GM19025 (cell line): ENCODE measurements around the gene FAM177B.

Source experiments
- ATAC-seq: cut with Tn5 transposase; IDR thresholded peaks from one replicate; pipeline ENCODE4 v1.9.1; 2021; ENCODE audit warnings: mild to moderate bottlenecking, low read depth, moderate library complexity; ENCODE audit not compliant: unreplicated experiment

Gene FAM177B

DNA sequence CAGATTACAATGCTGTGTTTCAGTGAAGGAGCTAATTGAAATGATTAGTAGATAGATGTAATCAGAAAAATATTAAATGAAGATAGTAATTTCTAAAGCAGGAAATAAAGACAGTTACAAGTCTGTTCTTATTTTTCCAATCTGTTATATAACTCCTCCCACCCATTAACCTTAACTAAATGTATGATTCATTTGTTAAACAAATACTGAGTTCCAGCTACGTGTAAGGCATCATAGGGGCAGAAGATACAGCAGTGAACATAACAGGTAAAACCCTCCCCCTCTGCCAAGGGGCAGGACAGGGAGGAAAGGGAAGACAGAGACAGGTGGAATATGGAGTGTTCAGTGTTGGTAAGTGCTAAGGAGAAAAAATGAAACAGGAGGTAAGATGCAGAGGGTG, at the start of gene FAM177B:
Gene FAM177B (plus strand): TSS at position 231 of the 400 bp plus-strand sequence. CDS start 9,344 bp downstream, outside the sequence.
- ATAC-seq, result no peak

- ATAC-seq, result no peak
Measured at GRCh38 chr1:222691016-222691415, 46.0 kb upstream of the FAM177B start.

DNA sequence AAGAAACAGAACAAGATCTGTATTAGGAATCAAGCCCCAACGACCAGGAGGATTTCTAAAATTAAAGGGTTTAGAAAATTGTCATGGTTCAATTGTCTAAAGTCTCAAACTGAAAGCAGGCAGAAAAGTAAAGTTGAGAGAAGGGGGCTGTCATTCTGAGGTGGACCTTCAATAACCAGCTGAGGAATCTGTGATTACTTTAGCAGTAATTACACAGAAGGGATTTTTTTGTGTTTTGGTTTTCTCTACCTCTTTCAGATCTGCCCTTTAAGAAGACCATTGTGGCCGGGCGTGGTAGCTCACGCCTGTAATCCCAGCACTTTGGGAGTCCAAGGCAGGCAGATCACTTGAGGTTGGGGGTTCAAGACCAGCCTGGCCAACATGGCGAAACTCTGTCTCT, 42.1 kb upstream of the FAM177B start:
- no peak for ATAC-seq

GRCh38 chr1:222696741-222697140, 40.3 kb upstream of the FAM177B start:
- ATAC-seq, result no peak

DNA sequence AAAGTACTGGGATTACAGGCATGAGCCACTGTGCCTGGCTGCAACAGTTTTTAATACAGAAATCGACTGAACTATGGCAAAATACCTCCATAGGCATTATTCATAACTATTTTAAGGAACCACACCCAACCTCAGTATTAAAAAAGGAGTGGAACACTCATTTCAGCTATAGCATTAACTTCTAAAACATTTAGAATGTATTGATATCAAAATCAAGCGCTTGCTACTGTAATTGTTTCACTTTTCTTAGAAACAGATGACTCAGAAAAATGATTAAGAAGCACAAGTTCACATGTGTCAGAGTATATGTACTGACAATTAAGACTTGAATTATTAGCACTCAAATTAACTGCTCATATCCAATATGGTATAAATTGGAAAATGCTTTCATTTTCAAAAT, 39.8 kb upstream of the FAM177B start:
- ATAC-seq, result no peak

DNA sequence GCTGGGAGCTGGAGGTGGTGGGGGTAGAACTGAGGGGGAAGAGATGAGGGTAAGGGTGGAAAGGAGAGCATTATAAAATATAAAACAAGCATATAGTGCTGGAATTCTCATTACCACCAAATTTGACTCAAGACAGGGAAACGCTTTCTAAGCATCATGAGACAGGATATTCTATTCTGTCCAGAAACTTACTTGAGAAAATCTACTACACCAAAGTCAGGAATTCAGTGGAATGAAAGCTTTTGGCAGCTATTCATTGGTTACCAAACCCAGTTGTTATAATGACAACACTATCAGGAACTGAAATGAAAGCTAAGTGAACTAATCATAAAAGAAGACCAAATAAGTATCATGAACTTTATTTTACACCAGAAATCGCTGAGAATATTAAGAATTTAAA, 39.2 kb upstream of the FAM177B start:
- no peak for ATAC-seq

- ATAC-seq, result no peak
Measured at GRCh38 chr1:222702210-222702609, 34.8 kb upstream of the FAM177B start.

DNA sequence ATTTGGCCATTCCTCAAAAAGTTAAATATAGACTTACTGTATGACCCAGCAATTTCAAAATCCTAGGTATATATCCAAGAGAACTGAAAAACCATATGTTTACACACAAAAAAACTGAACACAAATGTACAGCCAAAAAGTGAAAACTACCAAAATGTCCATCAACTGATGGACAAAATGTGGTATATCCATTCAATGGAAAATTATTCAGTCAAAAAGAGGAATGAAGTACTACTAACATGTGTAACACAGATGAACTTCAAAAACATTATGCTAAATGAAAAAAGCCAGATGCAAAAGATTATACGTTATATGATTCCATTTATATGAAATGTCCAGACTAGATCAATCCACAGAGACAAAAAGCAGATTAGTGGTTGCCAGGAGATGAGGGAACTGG, 32.7 kb upstream of the FAM177B start:
- ATAC-seq, result no peak

DNA sequence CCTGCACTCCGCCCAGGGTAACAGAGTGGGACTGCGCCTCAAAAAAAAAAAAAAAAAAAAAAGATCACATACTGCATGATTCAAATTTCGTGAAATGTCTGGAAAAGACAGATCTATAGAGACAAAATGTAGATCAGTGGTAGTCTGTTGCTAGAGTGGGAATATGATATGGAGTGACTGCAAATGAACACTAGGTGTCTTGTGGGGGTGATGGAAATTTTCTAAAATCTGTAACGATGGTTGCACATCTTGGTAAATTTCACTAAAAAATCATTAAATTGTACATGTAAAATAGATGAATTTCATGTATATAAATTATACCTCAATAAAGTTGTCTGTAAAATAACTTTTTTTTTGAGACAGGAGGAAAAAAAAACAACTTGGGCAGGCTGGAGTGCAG, 30.2 kb upstream of the FAM177B start:
- no peak for ATAC-seq

DNA sequence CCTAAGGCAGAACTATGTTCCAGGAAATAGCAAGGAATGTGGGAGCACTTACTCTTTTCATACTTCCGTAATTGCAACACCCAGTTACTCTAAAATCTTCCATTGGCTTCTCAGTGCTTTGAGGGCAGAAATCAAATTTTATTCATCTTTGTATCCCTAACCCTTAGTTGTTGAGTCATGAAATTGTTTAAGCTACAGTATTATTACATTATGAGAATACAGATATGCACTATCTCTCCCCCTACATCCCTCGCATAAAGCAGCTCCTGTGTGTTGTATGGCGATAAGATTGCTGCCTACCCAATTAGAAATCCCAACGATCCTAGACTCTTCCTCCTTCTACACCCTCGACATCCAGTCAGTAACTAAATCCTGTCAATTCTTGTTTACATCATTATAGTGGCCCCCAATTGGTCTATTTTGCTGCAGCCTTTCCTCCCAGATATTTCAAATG, 27.3 kb upstream of the FAM177B start:
- ATAC-seq, result no peak

DNA sequence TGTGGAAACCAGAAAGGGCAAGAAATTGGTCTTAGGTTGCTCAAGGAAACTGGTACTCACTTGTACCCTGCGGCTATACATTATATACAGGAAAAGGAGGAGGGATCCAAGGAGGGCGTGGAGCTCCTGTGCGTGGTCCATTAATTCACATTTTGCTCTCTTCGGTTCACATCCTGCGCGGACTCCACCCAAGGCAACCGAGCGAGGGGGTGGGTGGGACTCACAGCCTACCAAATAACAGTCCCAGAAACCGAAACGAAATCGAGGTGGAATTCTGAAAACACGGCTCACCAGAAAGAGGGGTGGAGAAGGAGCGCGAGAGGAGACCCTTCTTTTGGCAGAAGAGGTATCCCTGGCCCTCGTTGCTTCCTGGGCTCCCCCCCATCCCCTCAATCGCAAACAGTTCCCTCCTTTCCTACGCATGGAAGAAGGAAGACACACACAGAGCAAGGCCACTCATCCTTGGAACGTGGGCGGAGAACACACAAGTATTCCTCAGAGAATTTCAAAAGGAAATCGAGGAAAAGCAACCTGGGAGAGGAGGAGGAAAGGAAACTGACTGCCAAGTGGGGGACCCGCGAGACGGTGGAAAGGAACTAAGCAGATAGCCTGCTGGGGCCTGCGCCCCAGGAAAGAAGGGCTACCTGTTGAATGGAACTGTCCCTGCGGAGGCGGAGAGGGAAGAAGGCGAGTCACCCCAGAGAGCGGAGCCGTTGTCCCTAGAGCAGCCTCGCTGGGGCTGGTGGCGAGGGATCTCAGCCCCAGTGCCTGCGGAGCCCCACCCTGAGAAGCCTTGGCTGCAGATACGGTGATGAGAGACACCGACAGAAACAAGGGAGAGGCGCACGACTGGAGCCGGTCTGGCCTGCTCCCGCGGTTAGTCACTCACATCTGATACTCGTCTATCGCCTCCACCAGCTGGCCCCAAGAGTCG, 25.4 kb upstream of the FAM177B start:
- peak; percentile 32 for ATAC-seq

DNA sequence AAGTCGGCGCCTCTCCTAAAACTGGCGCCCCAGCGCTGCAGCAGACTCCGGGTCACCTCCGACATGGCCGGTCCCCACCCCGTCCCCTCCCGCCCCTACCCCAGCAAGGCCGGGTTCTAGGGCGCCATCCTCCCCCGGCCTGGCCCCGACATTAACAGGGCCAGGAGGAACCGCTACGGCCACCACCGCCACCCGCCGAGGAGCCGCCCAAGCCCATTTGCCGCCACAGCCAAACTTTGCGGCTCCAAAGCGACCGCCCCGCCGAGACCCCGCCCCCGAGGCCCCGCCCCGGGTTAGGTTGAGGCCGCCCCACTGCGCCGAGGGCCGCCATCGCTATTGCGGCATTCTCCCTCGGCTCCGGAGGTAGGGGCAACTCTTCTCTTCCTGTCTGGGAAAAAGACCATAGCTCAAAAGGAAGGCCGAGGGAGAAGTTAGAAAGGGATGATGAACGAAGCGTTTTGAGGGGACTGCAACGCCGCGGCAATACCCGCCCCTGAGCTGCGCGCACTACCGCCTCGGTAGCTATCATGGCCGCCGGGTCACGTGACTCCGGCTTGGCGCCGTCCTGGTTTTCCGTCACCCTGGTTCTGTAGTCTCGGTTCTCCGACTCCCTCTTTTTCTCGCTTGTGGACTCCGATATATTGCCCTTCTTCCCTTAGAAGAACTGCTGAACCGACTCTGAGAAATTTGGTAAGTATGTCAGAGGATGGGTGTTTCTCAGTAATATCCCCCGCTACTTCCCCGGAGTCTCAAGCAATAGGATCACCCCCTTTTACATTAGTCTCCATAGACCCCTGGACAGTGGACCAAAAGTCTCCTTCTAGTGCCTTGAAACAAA, 24.5 kb upstream of the FAM177B start, which contains the start of the genes AIDA and BROX:
Gene AIDA (minus strand): TSS at position 239 of the 838 bp plus-strand sequence. CDS start 174 bp downstream, at position 65.
Gene BROX (plus strand): TSS at position 312 of the 838 bp plus-strand sequence. CDS start 3,136 bp downstream, outside the sequence.
- peak; percentile 79 for ATAC-seq

DNA sequence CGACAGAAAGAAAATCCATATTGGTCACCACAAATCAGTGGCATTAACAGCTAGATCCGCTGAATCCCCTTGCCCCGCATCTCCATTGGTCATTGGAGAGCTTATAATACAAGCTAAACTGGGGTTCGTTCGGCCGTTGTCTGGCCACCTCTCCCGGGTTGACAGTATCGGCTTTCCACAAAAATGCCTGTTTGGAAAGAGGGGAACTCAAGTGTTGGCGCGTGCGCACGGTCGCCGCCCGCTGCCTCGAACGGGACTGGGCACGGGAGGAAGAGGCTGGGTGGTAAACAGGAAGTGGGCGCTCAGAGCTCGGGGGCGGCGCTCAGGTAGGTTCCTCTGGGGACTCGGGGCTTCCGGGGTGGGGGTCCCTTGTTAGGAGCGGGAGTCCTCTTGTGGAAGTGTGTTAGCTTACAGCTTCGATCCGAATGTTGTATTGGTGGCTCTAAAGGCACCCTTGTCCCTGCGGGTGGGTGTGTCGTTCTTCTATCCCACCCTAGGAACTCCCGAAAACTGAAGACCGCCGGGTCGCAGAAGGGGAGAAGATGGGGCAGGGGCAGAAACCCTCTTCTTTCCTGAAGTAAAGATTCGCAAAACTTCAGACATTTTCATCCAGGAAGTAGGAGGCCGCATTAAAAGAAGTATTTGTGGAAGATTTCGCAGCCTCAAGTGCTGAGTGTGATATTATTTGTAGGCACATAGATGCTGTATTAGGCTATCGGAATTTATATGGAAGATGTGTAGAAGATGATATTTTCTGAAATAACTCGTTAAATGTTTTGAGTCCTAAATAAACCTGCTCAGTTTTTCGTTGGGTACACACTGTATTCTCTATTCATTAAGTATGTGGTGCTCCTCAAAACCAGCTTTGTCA, 23.7 kb upstream of the FAM177B start:
- ATAC-seq, result peak; percentile 56

- ATAC-seq, result no peak
Measured at GRCh38 chr1:222716393-222716792, 20.6 kb upstream of the FAM177B start.

DNA sequence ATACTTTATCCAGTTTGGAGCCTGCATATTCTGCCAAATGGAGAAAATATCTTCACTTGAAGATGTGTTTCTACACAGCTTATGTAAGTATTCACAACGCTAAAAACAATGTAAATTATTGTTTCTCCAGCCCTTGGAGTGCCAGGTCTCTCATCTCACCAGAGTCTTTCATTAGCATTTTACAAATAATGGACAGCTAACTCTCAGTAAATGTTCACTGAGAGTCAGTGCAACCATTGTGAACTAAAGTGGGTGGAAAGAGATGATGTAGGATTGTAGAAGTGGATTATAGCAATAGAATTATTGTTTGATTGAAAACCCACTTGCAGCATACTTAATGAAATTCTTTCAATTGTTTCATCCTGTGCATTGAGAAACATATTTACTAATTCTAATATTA, 8.3 kb upstream of the FAM177B start:
- ATAC-seq, result no peak

GRCh38 chr1:222730866-222731265, 6.1 kb upstream of the FAM177B start:
- ATAC-seq, result no peak

DNA sequence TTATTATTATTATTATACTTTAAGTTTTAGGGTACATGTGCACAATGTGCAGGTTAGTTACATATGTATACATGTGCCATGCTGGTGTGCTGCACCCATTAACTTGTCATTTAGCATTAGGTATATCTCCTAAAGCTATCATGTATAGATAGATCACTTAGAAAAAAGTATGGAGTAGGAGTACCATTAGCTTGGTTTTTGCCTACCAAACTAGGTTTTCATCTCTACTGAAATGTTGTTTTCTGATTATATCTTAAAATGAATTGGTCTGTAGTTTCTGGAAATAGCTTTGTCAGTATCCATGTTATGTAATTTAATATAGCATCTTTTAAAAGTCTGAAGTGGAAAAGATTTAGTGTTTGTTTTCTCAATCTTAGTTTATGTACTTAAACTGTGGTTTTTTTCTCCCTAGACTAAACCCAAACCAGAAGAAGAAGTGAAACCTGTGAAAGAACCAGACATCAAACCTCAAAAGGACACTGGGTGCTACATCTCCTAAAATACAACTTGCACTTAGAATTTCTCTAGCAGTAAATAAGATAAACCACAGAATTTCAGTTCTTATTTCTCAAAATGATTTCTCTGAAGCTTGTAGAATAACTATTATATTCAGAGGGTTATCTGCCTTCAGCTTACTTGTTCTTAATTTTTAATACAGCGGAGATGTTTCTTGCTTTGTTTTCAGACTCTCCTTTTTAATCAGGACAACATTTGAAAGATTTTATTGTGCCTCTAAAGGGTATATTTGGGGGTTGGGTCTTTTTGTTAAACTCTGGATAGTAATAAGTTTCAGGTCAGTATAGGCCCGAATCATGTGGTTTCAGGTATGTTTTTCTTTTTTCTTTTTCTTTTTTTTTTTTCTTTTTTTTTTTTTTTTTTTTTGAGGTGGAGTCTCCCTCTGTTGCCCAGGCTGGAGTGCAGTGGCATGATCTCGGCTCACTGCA, 4.5 kb upstream of the FAM177B start:
- ATAC-seq, result peak; percentile 97

GRCh38 chr1:222734740-222735139, 2.3 kb upstream of the FAM177B start:
- no peak for ATAC-seq

- ATAC-seq, result no peak
Measured at GRCh38 chr1:222736470-222736869, 532 bp upstream of the FAM177B start.
